Bronchial epithelial cell (primary cell): Measurements from ENCODE around the gene ASPDH. TPM values are rescaled to one million over a fixed set of nuclear protein-coding genes. Genes with fewer than 3 reads are reported as not detected.
"Not testable (repeated sequence)": the region's sequence is repeated elsewhere in the genome, so short reads cannot be mapped to it uniquely, and the experiment has no call there.

ENCODE experiments used
- DNase-seq: peaks from one replicate; pipeline ENCODE4 v3.0.0-alpha.2; 2010; ENCODE audit warnings: low read depth
- FAIRE-seq: peaks from 2 replicates; lab custom pipeline; 2011; peaks lifted over from hg19 to GRCh38; lab: Jason Lieb, UNC
- H3K27me3 ChIP-seq: 2 replicates; pipeline ENCODE4 v1.5.1; 2011; ENCODE audit warnings: low read length; ENCODE audit not compliant: control insufficient read depth, insufficient read depth
- H3K36me3 ChIP-seq: 2 replicates; pipeline ENCODE4 v1.5.1; 2011; ENCODE audit warnings: low read length; ENCODE audit not compliant: control insufficient read depth, insufficient read depth
- H3K4me3 ChIP-seq: 2 replicates; pipeline ENCODE4 v1.5.1; 2011; ENCODE audit warnings: mild to moderate bottlenecking, low read depth, low read length, control low read depth
- total RNA-seq: library from RNA; depleted of rRNA; stranded (reverse); fragments of >200 nt; gene quantifications from 2 replicates; pipeline ENCODE4 v1.2.1, GENCODE V29; 2014
- TF ChIP-seq, protein P1 (sequence below): IDR thresholded peaks from 2 replicates; pipeline ENCODE4 v1.5.1; 2011; ENCODE audit warnings: mild to moderate bottlenecking, moderate library complexity, low read length, control low read depth, inconsistent platforms; ENCODE audit not compliant: insufficient read depth, severe bottlenecking

The ASPDH gene
- total RNA-seq, 1 donor from 2014 or later, result not detected

DNA sequence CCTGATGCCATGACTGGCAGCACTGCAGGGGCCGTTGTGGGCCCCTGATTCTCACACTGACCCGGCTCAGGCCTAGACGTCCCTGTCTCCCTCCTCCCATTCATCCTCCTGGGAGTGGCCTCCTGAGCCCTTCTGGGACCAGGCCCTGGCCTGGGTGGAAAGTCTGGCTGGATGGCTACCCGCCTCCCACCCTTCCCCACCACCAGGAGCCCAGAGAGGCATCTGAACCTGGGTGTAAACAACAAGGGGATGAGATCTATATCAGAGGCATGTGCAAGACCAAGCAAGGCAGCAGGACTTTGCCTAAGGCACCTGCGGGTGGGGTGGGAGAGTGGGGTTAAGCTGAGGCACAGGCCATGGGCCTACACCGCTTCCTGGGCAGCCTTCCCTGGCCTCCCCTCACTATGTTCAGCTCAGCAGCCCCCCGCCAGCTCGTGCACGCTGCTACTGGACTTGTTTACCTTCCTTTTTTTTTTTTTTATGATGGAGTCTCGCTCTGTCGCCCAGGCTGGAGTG lies 22.0 kb upstream of the ASPDH start:
- DNase-seq (no peak), FAIRE-seq (no peak)
- H3K27me3 ChIP-seq, result no peaks in the 10 kb centered on the region
- H3K4me3 ChIP-seq, result no peak overlapping the region
- TF ChIP-seq, protein P1, sequence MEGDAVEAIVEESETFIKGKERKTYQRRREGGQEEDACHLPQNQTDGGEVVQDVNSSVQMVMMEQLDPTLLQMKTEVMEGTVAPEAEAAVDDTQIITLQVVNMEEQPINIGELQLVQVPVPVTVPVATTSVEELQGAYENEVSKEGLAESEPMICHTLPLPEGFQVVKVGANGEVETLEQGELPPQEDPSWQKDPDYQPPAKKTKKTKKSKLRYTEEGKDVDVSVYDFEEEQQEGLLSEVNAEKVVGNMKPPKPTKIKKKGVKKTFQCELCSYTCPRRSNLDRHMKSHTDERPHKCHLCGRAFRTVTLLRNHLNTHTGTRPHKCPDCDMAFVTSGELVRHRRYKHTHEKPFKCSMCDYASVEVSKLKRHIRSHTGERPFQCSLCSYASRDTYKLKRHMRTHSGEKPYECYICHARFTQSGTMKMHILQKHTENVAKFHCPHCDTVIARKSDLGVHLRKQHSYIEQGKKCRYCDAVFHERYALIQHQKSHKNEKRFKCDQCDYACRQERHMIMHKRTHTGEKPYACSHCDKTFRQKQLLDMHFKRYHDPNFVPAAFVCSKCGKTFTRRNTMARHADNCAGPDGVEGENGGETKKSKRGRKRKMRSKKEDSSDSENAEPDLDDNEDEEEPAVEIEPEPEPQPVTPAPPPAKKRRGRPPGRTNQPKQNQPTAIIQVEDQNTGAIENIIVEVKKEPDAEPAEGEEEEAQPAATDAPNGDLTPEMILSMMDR, result no peak
- no peaks in the 10 kb centered on the region for H3K36me3 ChIP-seq

DNA sequence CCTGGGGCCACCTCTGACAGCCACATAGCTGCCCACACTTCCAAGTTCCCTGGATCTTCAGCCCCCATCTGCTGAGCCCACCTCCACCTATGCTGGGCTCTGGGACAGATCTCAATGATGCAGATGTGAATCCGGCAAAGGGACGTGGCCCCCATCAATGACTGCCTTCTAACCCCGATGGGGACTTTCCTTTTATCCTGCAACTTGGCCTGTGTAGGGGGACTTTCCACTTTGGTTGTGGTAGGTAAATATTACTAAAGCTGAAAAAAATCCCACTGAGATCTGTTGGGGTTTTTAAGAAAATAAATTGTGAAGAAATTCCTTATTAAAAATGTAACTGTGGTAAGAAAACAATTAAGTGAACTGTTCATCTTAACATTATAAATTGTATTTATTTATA lies 20.8 kb upstream of the ASPDH start:
- no peaks in the 10 kb centered on the region for H3K36me3 ChIP-seq
- DNase-seq, result no peak
- no peak for FAIRE-seq
- TF ChIP-seq, protein P1, result no peak
- H3K4me3 ChIP-seq, result no peak overlapping the region
- no peaks in the 10 kb centered on the region for H3K27me3 ChIP-seq

DNA sequence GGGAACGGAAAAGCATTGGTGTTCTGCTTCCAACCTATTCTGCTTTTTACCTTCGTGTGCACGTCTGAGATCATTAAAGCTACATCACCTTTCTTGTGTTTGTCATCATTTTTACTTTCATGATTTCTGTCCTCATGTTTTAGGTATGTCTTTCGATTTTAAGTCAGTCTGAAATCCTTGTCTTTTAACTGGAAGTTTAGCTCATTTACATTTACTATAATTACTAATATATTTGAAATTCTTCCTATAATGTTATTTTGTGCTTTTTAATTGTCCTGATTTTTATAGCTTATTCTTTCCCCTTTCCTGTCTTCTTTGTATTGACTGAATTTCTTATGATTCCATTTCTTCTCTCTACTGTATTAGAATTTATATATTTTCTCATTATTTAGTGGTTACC lies 19.2 kb upstream of the ASPDH start:
- no peaks in the 10 kb centered on the region for H3K27me3 ChIP-seq
- no peak overlapping the region for H3K4me3 ChIP-seq
- FAIRE-seq (no peak), DNase-seq (no peak)
- no peaks in the 10 kb centered on the region for H3K36me3 ChIP-seq
- TF ChIP-seq, protein P1, result no peak

DNA sequence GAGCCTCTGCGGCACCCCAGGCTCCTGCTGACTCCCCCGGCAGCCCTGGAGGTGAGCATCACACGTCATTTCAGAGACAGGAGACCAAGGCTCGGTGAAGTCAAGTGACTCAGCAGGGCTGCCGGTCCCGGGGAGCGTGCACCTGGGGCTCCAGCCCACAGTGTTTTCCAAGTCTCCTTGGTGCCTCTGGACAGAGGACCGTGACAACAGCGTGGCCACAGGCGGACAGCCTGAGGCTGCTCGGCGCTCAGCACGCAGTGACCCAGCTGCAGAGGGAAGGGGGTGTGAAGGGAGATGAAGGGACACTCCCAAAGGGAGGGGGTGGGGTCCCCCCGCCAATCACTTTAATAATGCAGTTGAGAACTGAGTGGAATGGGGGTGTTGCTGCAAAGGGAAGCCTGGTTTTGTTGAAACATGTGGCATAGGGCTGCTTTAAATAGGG lies 17.5 kb upstream of the ASPDH start:
- H3K4me3 ChIP-seq, result no peak overlapping the region
- H3K27me3 ChIP-seq, result no peaks in the 10 kb centered on the region
- FAIRE-seq, result no peak
- H3K36me3 ChIP-seq, result no peaks in the 10 kb centered on the region
- DNase-seq, result no peak
- TF ChIP-seq, protein P1, result no peak

DNA sequence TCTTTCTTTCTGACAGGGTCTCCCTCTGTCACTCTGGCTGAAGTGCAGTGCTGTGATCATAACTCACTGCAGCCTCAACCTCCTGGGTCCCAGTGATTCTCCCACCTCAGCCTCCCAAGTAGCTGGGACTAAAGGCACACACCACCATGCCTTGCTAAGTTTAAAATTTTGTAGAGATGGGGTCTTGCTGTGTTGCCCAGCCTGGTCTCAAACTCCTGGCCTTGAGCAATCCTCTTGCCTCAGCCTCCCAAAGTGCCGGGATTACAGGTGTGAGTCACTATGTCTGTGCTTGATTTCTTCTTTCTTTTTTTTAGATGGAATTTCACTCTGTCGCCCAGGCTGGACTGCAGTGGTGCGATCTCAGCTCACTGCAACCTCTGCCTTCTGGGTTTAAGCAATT lies 14.3 kb upstream of the ASPDH start:
- DNase-seq, H3K27me3 ChIP-seq, FAIRE-seq, H3K36me3 ChIP-seq, H3K4me3 ChIP-seq: not testable (repeated sequence)

DNA sequence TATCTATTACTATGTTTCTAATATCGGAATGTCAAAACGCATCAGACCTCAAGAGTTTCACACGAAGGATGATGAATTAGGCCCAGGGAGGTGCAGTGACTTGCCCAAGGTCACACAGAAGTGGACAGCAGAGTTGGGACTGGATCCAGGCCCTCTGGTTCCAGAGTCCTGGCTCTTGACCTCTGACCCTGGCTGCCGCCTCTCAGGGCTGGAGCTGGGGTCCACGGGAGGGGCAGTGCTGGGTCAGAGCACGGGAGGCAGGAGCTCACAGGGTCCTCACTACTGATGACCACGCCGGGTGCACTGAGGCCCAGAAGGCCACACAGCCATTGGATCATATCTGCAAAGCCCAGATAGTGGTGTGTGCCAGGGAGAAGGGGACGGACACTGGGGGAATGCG lies 9.2 kb upstream of the ASPDH start:
- FAIRE-seq (no peak), DNase-seq (no peak)
- Histone ChIP-seq H3K36me3 (no peaks in the 10 kb centered on the region), H3K4me3 (no peak overlapping the region), H3K27me3 (no peaks in the 10 kb centered on the region)
- TF ChIP-seq, protein P1, result no peak
